GM12878 (cell line): ENCODE measurements around the gene RASGRF1. TPM values are rescaled to one million over a fixed set of nuclear protein-coding genes. Genes with fewer than 3 reads are reported as not detected.

Experiments used
- ATAC-seq: fragments of 200-7000 bp; cut with Tn5 transposase; 3 replicates; pipeline ENCODE4 v1.9.1; 2020; ENCODE audit warnings: mild to moderate bottlenecking, moderate library complexity
- BruUV-seq: library from RNA; stranded (reverse); fragments of 400-500 nt; replicated peaks from 2 replicates; lab custom pipeline; 2021; lab: Mats Ljungman, UMichigan
- CTCF ChIA-PET: fragments of 300-600 bp; sonication (Branson Sonifier 250); formaldehyde crosslinking; extraction: SDS; loops from one replicate; lab custom pipeline; 2021; ENCODE audit warnings: inconsistent platforms; lab: Yijun Ruan, JAX
- POLR2A ChIA-PET: fragments of 350-600 bp; formaldehyde crosslinking; extraction: SDS; loops from one replicate; lab custom pipeline; 2021; ENCODE audit warnings: inconsistent platforms; lab: Charles Lee
- RAD21 ChIA-PET: fragments of 300-600 bp; sonication (Branson Sonifier 250); formaldehyde crosslinking; loops from one replicate; lab custom pipeline; 2023; ENCODE audit warnings: antibody characterized with exemption; ENCODE audit not compliant: unreplicated experiment; lab: Charles Lee
- SMC1A ChIA-PET: fragments of 300-600 bp; sonication (Branson Sonifier 250); formaldehyde crosslinking; loops from one replicate; lab custom pipeline; 2023; ENCODE audit not compliant: unreplicated experiment, uncharacterized antibody; lab: Charles Lee
- DNase-seq: peaks from one replicate; pipeline ENCODE4 v3.0.0-alpha.2; 2011; ENCODE audit warnings: low read depth, low spot score
- FAIRE-seq: peaks from 3 replicates; lab custom pipeline; 2011; peaks lifted over from hg19 to GRCh38; lab: Jason Lieb, UNC
- H2AFZ ChIP-seq: 2 replicates; pipeline ENCODE4 v1.6.0; 2011; ENCODE audit warnings: low read depth, low read length, control low read depth; ENCODE audit not compliant: control insufficient read depth
- H3K27ac ChIP-seq: 2 replicates; pipeline ENCODE4 v1.5.1; 2011; ENCODE audit warnings: control low read depth; ENCODE audit not compliant: control insufficient read depth, insufficient read depth
- H3K27me3 ChIP-seq, 2 experiments: replicated peaks in 1 of 2; 2 replicates each; pipeline versions ENCODE4 v1.6.0 to v1.6.1; 2011; ENCODE audit warnings: low read length in 1 of 2; ENCODE audit not compliant: control insufficient read depth in 2 of 2, insufficient read depth in 2 of 2
- H3K36me3 ChIP-seq, 2 experiments: 2 replicates each; pipeline ENCODE4 v1.5.1; 2011; ENCODE audit warnings: low read length in 1 of 2; ENCODE audit not compliant: control insufficient read depth in 2 of 2, insufficient read depth in 2 of 2
- H3K4me1 ChIP-seq: 2 replicates; pipeline ENCODE4 v1.6.1; 2011; ENCODE audit warnings: mild to moderate bottlenecking, low read length, moderate library complexity, mixed read lengths; ENCODE audit not compliant: control insufficient read depth, insufficient read depth
- H3K4me2 ChIP-seq: 2 replicates; pipeline ENCODE4 v1.6.0; 2011; ENCODE audit warnings: control low read depth; ENCODE audit not compliant: control insufficient read depth, insufficient read depth
- H3K4me3 ChIP-seq: fragments of 200-600 bp; sonication (generic); 2 replicates; pipeline ENCODE4 v1.5.1; 2016
- H3K79me2 ChIP-seq: 2 replicates; pipeline ENCODE4 v1.6.0; 2011; ENCODE audit warnings: low read length; ENCODE audit not compliant: control insufficient read depth, insufficient read depth
- H3K9ac ChIP-seq: 2 replicates; pipeline ENCODE4 v1.8.0; 2011; ENCODE audit warnings: low read length, control low read depth, mixed read lengths; ENCODE audit not compliant: control insufficient read depth, insufficient read depth
- H3K9me3 ChIP-seq: replicated peaks from 3 replicates; pipeline ENCODE4 v1.5.1; 2011; ENCODE audit warnings: mild to moderate bottlenecking, low read length; ENCODE audit not compliant: control insufficient read depth, insufficient read depth
- H4K20me1 ChIP-seq: 2 replicates; pipeline ENCODE4 v1.6.0; 2011; ENCODE audit not compliant: control insufficient read depth, insufficient read depth
- ATF7 ChIP-seq: fragments of 450-650 bp; IDR thresholded peaks from 2 replicates; pipeline ENCODE4 v1.6.1; 2016; ENCODE audit warnings: low read depth, mild to moderate bottlenecking
- CBFB ChIP-seq: IDR thresholded peaks from 2 replicates; pipeline ENCODE4 v1.6.1; 2016; ENCODE audit warnings: antibody characterized with exemption, low read depth
- CTCF ChIP-seq, 3 experiments: IDR thresholded peaks in 2 of 3; conservative IDR thresholded peaks in 1 of 3; 2 replicates each; pipeline ENCODE4 v1.5.1; 2011; ENCODE audit warnings: low read depth in 3 of 3, low read length in 3 of 3, mild to moderate bottlenecking in 3 of 3, control low read depth in 2 of 3, moderate library complexity in 2 of 3, inconsistent platforms in 1 of 3, mixed read lengths in 1 of 3; ENCODE audit not compliant: control insufficient read depth in 2 of 3, insufficient read depth in 1 of 3; ENCODE audit errors: extremely low read depth in 1 of 3
- NR2C1 ChIP-seq: fragments of 450-650 bp; IDR thresholded peaks from 2 replicates; pipeline ENCODE4 v1.6.1; 2017; ENCODE audit warnings: antibody characterized with exemption, mild to moderate bottlenecking, moderate library complexity
- TCF3 ChIP-seq: IDR thresholded peaks from 2 replicates; pipeline ENCODE4 v1.6.1; 2012; ENCODE audit warnings: low read depth, mild to moderate bottlenecking, low read length, borderline replicate concordance; ENCODE audit not compliant: insufficient read depth
- YY1 ChIP-seq: IDR thresholded peaks from 2 replicates; pipeline ENCODE4 v1.6.1; 2011; ENCODE audit warnings: low read depth, mild to moderate bottlenecking, low read length
- ZBTB4 ChIP-seq: fragments of 450-650 bp; formaldehyde crosslinking; IDR thresholded peaks from 2 replicates; pipeline ENCODE4 v1.4.0; 2022; ENCODE audit warnings: mild to moderate bottlenecking, moderate library complexity
- WGBS: methylation state at CpG from one replicate; pipeline ENCODE4 v1.1.6; 2016; ENCODE audit warnings: low lambda C conversion rate; ENCODE audit not compliant: insufficient replicate concordance, insufficient coverage; ENCODE audit errors: missing lambda C conversion rate; 5-methylcytosine and 5-hydroxymethylcytosine counted together
- in situ Hi-C: fragments of 300-500 bp; cut with MboI; formaldehyde crosslinking; loops from 9 replicates; pipeline ENCODE4 v1.14.3; 2018; ENCODE audit warnings: mixed read lengths
- intact Hi-C: fragments of 100-400 bp; cut with micrococcal nuclease; formaldehyde crosslinking; loops from one replicate; pipeline ENCODE4 v1.14.2; 2022; ENCODE audit not compliant: unreplicated experiment
- polyA plus RNA-seq, 11 experiments: library from polyadenylated mRNA; depleted of rRNA in 4 of 11; unstranded in 6 of 11; stranded (reverse) in 5 of 11; fragments of >200 nt; fragmentation: Nextera tagmentation in 4 of 11; fragmentation: Illumina TruSeq in 1 of 11; extraction: Ambion mirVana in 4 of 11; extraction: Trizol in 1 of 11; gene quantifications; 1 replicate in 1 of 11; 2 replicates in 10 of 11; pipeline versions ENCODE4 v1.2.1 to v1.2.3, GENCODE V29; 2011 to 2016; ENCODE audit warnings: inconsistent platforms in 2 of 11, missing spikeins in 2 of 11, low read depth in 1 of 11
- total RNA-seq, 4 experiments: library from RNA; depleted of rRNA in 3 of 4; stranded (reverse); fragments of >200 nt in 3 of 4; fragmentation: Illumina TruSeq in 1 of 4; extraction: Trizol in 1 of 4; gene quantifications; 2 replicates each; pipeline versions ENCODE4 v1.2.1 to v1.2.3, GENCODE V29; 2013 to 2021

RASGRF1 gene
- total and polyA plus RNA-seq, 10 of the 15 experiments (the other 5 are each of a cell fraction or from before 2014, with no cell fraction given), result 0.20 to 1.9 (median 0.86) TPM

- SMC1A ChIA-PET, result interaction anchor here (0.6 to 1.2 kb wide), 2 partner anchors 9 to 1003 kb away, joined by 4 read pairs; no protein-coding TSS in a partner anchor
- no peak overlapping the region for H3K4me2 ChIP-seq
- CTCF ChIA-PET, result interaction anchor here (1.2 kb wide), 1 partner anchor 127 kb away, joined by 4 read pairs; no protein-coding TSS in a partner anchor
- no peaks in the 10 kb centered on the region for H3K9me3 ChIP-seq
- H3K27me3 ChIP-seq, result peaks cover 0 to 5% of the 10 kb centered on the region in 2 experiments; a peak in 2 of 4 replicates
- H3K4me1 ChIP-seq, result no peaks in the 10 kb centered on the region
- no peak for DNase-seq
- no peaks in the 10 kb centered on the region for H3K79me2 ChIP-seq
- no TSS peak for BruUV-seq
- ATAC-seq, result no peak
- H3K36me3 ChIP-seq, result no peaks in the 10 kb centered on the region
- intact Hi-C loops, result no loop called here
- no peak overlapping the region for H2AFZ ChIP-seq
- no peak overlapping the region for H3K9ac ChIP-seq
- H3K27ac ChIP-seq, result no peak overlapping the region
- TF ChIP-seq CBFB (no peak), NR2C1 (no peak), ZBTB4 (CRISPR knock-in tag) (no peak), TCF3 (no peak), CTCF (IDR thresholded peaks at IDR 0.05 in 2 of 3, conservative IDR thresholded peaks at IDR 0.05 in 1 of 3; ENCODE audit: control insufficient read depth in 2 of 3, extremely low read depth in 1 of 3, insufficient read depth in 1 of 3, low read depth in 3 of 3, low read length in 3 of 3) (no peak), ATF7 (no peak), YY1 (no peak)
- H3K4me3 ChIP-seq, result no peak overlapping the region
- POLR2A ChIA-PET, result no interaction called here
- RAD21 ChIA-PET, result no interaction called here
- in situ Hi-C loops, result no loop called here
- FAIRE-seq, result no peak
- 48% methylated on average over 6 of the region's 6 CpGs for WGBS
- H4K20me1 ChIP-seq, result no peaks in the 10 kb centered on the region
Observed at GRCh38 chr15:79057050-79057449, 33.5 kb downstream of the RASGRF1 start.
